GM19351 (cell line): ENCODE results near the gene MRC2.

ENCODE experiments used
- ATAC-seq: cut with Tn5 transposase; IDR thresholded peaks from one replicate; pipeline ENCODE4 v1.9.1; 2021; ENCODE audit warnings: mild to moderate bottlenecking, moderate library complexity; ENCODE audit not compliant: unreplicated experiment

The MRC2 gene

DNA sequence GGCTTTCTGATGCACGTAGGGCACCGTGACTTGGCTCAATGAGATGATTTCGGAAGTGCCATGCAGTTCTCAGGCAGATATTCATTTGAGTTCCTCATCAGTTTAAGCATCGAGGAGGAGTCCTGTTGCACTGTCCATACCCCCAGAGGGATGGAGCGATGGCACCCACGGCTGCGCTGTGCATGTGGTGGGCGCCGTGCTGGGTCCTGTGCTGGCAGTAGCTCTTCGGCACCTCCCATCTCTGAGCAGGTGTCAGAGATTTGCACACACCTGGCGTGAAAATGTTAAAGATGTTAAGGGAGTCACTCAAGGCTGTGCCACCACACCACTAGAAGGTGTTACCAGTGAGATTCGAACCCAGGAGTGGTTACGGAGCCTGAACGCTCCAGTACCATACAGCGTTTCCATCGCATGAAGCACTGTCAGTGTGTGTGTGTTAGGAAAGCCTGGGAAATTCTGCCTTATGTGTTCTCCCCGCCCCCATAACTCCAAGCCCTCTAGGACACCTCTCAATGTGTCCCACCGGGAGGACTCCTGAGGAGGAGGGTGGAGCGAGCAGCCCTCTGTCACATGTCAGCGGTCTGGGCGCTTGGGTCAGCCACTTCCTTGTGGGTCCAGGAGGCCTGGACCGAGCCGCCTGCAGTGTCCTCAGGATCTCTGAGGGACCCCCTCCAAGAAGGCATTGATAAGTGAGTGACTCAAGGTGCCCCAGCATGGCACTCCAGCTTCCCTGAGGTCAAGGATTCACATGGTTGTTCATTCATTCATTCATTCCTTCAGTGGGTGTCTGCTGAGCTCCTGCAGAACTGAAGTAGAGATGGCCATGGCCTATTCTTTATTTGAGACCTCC, 3.8 kb downstream of the MRC2 start:
- ATAC-seq, result no peak

DNA sequence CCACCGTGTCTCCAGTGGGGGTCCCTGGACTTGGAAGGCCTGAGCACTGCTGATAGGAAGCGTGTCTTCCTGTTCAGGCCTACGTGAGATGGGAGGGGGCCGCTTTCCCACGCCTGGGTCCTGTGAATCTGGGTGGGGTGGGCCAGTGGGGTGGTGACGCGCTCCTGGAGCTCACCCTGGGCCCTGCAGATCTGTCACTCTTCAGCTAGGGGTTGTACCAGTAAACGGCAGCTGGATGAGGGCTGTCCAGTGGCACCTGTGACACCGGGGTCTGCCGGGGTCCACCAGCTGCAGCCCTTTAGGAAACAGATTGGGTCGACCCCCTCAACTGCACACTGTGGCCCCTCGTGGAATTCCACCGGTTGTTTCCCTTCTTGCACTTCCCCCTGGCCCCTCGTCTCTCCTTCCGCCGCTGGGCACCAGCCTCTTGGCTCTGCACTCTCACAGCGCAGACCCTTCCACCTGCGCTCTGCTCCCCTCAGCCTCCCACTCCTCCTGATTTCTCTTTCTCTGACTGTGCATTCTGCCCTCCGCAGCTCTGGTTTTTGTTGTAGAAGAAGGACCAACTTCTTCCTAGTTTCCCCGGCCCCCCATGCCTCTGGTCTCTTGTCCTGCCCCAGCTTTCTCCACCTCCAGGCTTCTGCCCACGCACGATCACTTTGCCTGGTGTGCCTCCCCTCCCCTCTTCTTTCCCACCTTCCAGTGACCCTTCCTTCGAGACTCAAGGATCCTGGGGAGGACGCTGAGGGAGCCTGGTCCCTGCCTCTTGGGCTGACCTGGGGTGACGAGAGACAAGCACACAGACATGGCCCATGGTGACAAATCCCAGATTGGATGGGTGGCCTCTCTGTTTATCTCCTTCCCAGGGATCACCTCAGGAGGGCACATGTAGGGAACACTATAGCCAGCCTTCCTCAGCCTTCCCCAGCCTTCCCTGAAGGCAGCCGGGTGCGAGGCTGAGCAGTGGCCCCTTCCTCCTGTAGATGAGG, 4.8 kb downstream of the MRC2 start:
- no peak for ATAC-seq

DNA sequence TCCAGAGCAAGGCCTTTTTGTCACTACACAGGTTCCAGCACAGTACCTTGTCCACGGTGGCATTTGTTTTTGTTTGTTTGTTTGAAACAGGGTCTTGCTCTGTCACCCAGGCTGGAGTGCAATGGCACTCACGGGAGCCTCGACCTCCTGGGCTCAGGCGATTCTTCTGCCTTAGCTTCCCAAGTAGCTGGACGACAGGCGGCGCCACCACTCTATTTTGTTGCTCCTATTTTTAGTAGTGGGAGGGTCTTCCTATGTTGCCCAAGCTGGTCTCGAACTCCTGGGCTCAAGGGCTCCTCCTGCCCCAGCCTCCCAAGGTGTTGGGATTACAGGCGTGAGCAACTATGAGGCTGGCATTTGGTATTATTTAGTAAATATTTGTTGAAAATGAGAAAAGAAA, 10.3 kb downstream of the MRC2 start:
- no peak for ATAC-seq

DNA sequence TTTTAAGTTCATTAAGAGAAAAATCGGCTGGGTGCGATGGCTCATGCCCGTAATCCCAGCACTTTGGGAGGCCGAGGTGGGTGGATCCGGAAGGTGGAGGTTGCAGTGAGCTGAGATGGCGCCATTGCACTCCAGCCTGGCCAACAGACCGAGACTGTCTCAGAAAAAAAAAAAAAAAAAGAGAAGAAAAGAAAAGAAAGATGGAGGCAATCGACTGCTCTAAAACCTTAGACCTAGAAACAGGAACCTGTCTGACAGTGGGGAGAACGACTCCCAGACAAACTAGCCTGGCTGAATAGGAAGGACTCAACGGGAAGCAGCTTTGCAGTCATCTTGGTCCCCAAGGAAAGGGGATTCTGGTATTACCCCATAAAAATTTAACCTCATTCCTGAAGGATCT, 13.7 kb downstream of the MRC2 start:
- no peak for ATAC-seq

DNA sequence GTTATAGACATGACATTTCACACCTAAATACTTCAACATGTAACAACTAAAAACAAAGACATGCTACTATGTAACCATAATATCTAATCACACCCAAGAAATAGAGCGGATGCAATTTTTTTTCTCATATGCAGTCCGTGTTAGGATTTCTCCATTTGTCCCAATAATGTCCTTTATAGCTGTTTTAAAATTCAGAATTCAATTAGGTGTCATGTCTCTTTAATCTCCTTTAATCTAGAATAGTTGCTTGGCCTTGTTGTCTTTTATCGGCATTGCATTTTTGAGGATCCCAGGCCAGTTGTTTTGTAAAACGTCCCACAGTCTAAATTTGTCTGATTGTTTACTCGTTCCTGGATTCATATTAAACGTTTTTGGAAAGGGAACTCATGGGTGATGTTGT, 14.5 kb downstream of the MRC2 start:
- ATAC-seq, result no peak

DNA sequence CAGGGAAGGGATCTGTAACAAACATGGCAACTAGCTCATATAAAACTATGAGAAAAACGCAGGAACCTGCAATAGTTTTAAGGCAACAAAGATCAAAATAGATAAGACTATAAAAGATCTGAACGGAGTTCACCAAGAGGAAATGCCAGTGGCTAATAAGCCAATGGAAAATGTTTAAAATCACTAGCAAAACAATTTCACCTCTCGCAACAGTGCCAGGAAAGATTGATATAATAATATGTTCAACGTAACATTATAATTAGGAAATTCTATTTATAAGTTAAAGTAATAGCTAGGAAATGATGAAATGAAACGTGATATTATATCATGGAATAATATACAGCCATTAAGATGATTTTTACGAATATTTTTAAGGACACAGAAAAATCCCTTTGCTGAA, 16.0 kb downstream of the MRC2 start:
- no peak for ATAC-seq

DNA sequence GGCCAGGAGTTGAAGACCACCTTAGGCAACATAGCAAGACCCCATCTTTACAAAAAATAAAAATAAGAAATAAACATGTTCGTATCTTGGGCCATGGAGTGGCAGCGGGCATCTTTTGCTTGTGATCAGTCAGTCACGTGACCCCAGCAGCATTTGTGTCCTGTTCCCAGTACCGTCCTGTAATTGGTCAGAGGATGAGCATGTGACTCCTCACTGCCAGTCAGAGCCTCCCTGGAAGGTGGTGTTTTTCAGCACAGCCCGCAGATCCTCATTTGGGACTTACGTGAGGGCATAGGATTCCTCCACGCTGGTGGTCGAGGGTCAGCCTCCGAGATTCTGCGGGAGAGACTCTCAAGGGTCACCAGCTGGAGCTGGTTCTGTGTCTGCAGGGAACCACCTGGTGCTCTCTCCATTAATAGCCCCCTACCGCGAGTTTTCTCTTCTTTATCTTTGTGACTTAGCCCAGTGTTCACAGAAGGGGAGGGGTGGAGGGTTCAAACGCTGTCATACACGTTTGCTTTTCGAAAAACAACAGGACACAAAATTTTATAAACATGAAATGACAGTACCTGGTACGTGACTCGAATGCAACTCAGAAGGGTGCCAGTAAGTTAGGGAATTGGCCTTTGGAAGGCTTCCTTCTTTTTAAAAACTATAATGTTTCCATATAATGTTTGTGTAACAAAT, 17.2 kb downstream of the MRC2 start:
- no peak for ATAC-seq

DNA sequence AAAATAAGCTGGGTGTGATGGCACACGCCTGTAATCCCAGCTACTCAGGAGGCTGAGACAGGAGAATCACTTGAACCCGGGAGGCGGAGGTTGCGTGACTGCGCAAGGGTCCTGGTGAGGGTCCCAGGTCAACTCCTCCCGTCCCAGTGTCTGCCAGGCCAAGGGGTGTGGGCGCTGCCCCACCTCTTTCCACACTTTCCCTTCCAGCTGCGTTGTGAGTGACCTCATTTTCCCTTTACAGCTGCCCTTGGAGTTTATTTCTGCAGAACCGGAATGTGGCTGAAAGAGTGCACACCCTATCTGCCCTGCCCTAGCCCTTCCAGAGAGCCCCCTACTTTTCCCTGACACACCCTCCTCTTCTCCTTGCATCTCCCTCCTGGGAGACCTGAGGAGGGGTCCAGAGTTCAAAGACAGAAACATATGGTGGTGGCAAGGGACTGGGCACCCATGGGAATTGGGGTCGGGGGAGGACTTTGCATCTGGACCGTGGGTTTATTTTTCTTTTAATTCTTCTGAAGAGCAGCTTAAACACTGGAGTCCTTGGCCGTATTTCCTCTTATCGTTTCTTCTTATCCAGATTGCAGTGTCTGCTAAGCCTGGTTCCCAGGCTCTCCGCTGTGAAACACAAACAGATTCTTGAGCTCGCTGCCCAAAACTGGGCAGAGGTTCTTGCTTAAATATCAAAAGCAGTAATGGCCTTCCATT, 20.9 kb downstream of the MRC2 start:
- no peak for ATAC-seq

DNA sequence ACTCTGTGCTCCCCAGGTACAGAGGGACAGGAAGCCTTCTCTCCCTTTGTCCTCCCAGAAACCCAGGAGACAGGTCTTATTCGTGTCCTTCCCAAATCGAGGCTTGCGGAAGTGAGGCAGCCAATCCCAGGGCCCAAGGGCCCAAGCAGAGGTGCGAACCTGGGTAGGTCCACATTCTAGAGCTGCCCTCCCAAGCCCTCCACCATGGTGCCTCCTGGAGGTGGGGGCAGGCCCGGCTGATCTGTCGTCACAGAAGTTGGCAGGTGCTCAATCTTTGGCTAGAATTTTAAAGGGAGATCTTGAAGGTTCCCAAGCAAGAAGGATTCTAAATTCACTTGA, 21.5 kb downstream of the MRC2 start:
- no peak for ATAC-seq

DNA sequence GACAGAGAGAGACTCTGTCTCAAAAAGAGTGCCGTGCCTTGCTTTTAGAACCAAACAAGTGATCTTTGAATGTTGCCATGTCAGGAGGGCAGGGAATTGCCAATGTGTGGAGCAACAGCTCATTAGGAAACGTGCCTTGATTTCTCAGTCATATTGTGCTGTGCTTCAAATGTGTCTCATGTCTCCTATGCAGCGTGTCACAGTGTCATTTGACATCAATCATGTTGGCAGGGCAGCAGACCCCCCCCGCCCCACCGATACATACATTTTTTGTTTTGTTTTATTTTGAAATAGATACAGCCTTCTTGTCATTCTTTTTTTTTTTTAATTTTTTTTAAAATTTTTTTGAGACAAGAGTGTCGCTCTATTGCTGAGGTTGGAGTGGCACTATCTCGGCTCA, 22.1 kb downstream of the MRC2 start:
- no peak for ATAC-seq

DNA sequence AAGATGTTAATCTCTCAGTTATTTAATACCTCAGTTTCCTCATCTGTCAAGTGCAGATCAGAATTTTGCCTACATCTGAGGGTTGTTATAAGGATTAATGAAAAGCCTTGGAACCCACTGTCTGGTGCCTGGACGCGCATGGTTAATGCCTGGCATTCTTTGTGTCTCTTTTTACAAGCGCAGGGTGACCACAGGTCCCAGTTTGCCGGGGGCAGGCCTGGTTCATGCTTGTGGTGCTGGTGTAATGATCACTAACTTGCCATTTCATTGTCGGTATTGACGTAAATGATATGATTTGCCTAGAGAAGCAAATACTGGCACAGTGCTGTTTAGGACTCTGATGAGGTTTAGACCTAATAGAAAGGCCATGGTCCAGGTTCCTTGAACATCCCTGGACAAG, 23.1 kb downstream of the MRC2 start:
- no peak for ATAC-seq

DNA sequence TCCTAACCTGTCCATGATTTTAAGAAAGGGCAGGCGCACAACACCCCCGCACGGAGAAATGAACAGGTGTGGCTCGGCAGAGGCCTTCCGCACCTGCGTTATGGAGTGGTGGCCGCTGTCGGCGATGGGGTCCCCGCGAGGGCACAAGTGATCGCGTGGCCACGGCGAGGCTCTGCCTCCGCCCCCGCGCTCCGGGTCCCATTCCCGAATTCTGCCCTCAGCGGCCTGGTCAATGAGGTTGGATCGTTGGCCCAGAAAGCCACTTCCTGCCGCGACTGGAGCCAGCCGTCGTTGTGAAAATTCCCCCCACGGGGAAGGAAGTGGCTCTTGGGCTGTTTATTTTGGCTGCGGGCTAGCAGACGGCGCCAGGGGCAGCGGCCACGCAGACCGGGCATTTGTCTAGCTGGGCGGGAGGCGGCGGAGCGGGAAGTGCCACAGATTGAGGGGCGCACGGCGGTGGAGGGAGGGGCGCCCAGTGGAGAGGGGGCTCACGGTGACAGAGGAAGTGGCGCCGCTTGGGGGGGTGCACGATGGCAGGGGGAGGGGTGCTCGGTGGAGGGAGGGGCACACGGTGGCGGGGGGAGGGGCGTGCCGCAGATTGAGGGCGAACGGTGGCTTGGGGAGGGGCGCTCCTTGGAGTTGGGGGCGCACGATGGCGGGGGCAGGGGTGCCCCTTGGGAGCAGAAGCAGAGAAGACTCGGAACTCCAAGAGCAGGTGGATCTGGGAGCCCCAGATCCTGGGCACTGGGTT, 25.0 kb downstream of the MRC2 start:
- no peak for ATAC-seq

DNA sequence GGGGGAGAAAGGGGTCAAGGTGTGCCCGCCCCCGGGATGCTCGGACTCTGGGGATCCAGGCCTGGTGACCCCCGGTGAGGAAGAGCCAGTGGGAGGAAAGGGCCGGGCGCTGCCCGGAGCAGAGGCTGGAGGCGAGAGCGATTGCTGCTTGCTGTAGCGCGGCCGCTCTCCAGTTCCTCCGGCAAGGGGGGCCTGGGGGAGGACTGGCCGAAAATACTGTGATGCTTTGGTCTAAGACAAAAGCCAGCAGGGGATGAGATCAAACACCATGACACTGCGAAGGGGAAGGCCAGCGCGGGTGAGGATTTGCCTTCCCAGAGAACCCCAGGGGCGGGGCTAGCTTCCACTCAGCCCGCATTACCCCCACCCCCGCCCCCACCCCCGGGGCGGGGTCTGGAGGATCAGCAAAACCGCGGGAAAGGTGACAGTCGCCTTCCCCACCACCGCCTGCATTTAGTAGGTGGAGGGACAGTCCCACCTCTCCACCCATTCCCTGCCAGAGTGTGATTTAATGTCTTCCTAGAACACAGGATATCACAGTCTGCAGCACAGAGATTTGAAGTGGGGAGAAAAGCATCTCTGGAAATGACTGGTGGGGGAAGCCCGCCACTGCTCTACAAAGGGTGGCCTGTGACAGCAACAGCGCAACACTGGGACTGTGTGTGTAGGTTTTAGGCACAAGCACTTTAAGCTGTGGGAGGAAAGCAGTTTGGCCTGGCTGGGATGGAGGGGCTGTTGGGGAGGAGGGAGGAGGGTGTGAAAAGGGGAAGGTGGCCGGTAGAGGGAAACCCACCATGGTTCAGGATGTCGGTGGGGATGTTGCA, 25.7 kb downstream of the MRC2 start:
- ATAC-seq, result peak; percentile 90

DNA sequence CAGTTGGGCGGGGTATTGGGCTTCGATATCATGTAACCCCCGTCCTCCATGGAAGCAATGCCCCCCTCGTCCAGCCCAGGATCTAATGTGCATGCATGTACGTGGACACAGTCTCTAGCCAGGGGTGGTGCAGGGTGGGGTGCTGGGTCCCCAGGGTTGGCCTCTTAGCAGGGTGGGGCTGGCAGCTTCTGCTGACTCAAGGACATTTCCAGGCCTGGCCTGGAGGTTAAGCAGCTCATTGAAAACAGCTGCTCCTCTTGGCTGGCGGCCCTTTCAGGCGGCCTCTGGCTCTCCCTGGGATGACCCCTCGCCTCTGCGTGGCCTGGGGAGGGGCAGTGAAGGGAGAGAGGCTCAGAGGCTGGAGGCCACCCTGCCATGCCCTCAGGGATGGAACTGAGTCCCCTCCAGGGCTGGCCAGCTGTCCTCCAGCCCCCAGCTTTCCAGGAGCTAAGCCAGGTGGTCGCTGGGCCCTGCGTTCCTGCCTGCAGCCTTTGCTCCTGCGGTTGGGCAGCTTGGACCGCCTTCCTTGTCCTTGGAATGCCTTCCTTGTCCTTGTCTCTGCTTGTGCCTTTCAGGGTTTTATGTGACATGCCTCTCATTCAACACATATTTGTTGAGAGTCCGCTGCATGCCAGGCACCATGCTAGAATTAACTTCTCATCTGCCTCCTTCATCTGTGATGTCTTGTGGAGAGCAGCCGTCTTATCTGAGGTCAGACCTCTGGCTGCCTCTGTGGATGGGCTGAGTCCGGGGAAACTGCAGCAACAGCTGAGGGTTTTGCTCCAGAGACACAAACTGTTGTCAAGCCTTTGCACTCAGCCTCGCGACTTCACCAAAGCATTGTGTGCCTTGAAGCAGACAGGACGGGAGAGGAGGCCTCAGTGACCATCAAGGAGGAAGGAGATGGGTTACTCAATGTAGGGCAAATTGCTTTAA, 26.6 kb downstream of the MRC2 start:
- ATAC-seq, result no peak

DNA sequence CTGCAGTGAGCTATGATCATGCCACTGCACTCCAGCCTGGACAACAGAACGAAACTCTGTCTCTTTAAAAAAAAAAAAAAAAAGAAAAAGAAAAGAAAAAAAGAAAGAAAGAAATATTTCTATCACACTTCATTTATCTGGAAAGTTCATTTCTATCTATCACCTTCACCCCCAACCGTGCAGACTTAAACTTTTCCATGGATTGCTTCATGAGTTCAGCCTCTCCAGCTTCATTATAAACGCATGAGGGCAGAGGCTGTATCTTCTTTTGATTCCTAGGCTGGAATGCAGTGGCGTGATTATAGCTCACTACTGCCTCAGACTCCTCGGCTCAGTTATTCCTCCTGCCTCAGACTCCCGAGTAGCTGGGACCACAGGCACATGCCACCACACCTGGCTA, 28.2 kb downstream of the MRC2 start:
- no peak for ATAC-seq

DNA sequence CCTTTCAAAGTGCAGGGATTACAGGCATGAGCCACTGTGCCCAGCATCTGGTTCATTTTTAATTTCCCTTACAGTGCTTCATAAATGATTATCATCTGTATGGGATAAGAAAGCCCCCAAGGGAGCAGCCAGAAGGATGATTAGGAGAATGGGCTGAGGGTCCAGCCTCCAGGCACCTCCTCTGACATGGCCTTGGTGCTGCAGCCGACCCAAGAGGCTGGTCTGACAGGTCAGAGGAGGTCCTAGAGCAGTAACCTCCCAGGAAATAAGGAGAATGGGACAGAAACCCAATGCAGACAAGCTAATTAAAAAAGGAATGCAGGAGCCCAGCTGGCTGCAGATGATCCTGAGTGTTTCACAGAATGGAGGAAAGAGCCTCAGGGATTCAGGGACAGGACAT, 29.0 kb downstream of the MRC2 start:
- ATAC-seq, result no peak

DNA sequence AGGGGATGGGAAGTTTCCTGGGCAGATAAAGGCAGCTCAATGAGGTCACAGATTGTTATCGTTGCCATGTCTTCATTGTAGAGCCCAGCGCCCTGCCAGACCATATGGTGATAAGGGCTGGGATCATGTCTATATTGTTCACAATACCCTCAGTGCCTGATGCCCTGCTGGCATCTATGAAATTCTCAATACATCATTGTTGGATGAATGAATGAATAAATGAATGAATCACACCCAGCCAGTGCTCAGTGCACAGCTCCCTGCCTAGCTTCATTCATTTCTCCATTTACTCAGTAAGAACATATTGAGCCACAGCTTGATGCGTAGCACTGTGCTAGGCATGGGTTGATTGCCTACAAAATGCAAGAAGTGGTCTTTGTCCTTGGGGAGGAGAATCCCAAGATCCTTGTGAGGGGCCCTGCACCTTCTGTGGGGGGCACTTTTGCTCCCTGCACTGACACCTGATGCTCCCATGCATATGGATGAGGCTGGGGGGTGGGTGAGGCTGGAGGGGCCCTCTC, 29.7 kb downstream of the MRC2 start:
- ATAC-seq, result no peak

DNA sequence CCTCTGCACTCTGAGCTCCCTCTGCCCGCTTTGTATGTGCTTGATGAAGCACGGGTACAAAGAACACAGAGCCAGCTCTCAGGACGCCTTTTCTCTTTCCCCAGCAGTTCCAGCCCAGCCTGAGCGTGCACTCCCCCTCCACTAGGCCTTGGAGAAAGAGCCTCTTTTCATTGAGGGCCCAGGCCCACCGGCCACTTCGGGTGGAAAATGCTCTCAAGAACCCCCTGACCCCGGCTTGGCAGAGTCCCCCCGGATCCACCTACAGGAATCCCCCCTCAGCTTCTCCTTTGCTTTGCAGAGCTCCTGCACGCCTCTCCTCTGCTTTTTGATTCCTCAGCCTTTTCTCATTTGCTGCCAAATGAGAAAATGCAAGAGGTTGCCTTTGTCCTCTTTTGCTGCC, 30.2 kb downstream of the MRC2 start:
- ATAC-seq, result no peak
